Cardiac fibroblast (primary cell): Measurements from ENCODE around the gene CHST3.

ENCODE experiments used
- DNase-seq, 2 donors: peaks; one replicate each; pipeline versions ENCODE4 v3.0.0 to v3.0.0-alpha.2; 2010; ENCODE audit warnings: low read depth in 2 of 2
- H3K4me3 ChIP-seq, 2 donors: replicated peaks in 1 of 2; 1 replicate in 1 of 2; 2 replicates in 1 of 2; pipeline ENCODE4 v1.5.1; 2011; ENCODE audit warnings: low read depth in 2 of 2, low read length in 2 of 2, mild to moderate bottlenecking in 2 of 2, moderate library complexity in 1 of 2
- CTCF ChIP-seq: IDR thresholded peaks from one replicate; pipeline ENCODE4 v1.5.1; 2011; ENCODE audit warnings: low read depth, mild to moderate bottlenecking, low read length, inconsistent platforms

Gene CHST3

GRCh38 chr10:72011976-72012512 lies 47.8 kb downstream of the CHST3 start:
- H3K4me3 ChIP-seq: no peak overlapping the region
- no peak for TF ChIP-seq CTCF

GRCh38 chr10:72012796-72013195 lies 48.6 kb downstream of the CHST3 start:
- no peak overlapping the region for H3K4me3 ChIP-seq
- no peak for TF ChIP-seq CTCF
- no peak for DNase-seq

More at GRCh38 chr10:72011976-72012512, 47.8 kb downstream of the CHST3 start:
- DNase-seq: no peak

GRCh38 chr10:72013202-72013945 lies 49.2 kb downstream of the CHST3 start:
- H3K4me3 ChIP-seq: no peak overlapping the region
- DNase-seq: no peak
- no peak for TF ChIP-seq CTCF

GRCh38 chr10:72014197-72014596 lies 50.0 kb downstream of the CHST3 start:
- no peak overlapping the region for H3K4me3 ChIP-seq
- no peak for TF ChIP-seq CTCF
- DNase-seq: no peak

- H3K4me3 ChIP-seq: no peak overlapping the region
- no peak for DNase-seq
- no peak for TF ChIP-seq CTCF
Measured at GRCh38 chr10:72014785-72015480, 50.7 kb downstream of the CHST3 start.

- no peak for DNase-seq
Measured at GRCh38 chr10:72015841-72016240, 51.6 kb downstream of the CHST3 start.

More at GRCh38 chr10:72015841-72016240, 51.6 kb downstream of the CHST3 start:
- TF ChIP-seq CTCF: no peak
- no peak overlapping the region for H3K4me3 ChIP-seq
